Measurements from ENCODE around the gene PLCXD3.

Gene PLCXD3

DNA sequence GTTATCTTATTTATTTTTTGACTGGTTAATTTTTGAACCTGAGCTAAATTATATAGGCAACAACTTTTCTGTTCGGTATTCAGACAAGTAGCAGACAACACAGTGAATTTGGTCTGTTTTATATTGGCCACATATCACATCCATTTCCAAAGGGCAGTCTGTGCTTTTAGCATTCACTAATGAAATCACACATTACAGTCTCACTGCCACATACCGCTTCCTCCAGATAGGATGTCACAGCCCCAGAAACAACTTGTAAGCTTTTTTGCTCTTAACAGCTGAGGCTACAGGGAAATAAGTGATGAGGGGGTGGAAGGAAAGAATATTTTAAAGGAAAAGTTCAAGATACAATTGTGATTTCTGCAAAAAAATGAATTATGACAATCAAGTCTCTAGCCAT is 140.6 kb downstream of the PLCXD3 start:
- ATAC-seq, result no peak; the same call in 2 of the 3 replicates

DNA sequence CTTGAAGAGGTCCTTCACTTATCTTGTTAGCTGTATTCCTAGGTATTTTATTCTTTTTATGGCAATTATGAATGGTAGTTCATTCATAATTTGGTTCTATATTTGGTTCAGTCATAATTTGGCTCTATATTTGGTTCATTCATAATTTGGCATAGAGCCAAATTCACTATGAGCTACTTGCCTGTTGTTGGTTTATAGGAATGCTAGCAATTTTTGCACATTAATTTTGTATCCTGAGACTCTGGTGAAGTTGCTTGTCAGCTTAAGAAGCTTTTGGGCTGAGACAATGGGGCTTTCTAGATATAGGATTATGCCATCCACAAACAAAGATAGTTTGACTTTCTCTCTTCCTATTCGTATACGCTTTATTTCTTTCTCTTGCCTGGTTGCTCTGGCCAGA is 142.2 kb downstream of the PLCXD3 start:
- TF ChIP-seq ZNF8 (CRISPR knock-in tag; IDR thresholded peaks at IDR 0.05) (no peak), ZFP30 (CRISPR knock-in tag; IDR thresholded peaks at IDR 0.05) (no peak), PPARA (CRISPR knock-in tag; IDR thresholded peaks at IDR 0.05; ENCODE audit: borderline replicate concordance) (no peak), ESRRG (CRISPR knock-in tag; IDR thresholded peaks at IDR 0.05) (no peak), ZNF565 (CRISPR knock-in tag; conservative IDR thresholded peaks at IDR 0.05; ENCODE audit: low read depth) (no peak), RARB (CRISPR knock-in tag; IDR thresholded peaks at IDR 0.05) (no peak), ARNTL (CRISPR knock-in tag; IDR thresholded peaks at IDR 0.05; ENCODE audit: borderline replicate concordance, low read depth) (no peak), ZC3H10 (CRISPR knock-in tag; IDR thresholded peaks at IDR 0.05) (no peak), ISL1 (CRISPR knock-in tag; IDR thresholded peaks at IDR 0.05) (no peak), OSR1 (CRISPR knock-in tag; IDR thresholded peaks at IDR 0.05) (no peak), TOX (CRISPR knock-in tag; IDR thresholded peaks at IDR 0.05; ENCODE audit: borderline replicate concordance) (no peak), TCF4 (CRISPR knock-in tag; IDR thresholded peaks at IDR 0.05; ENCODE audit: borderline replicate concordance) (no peak), ZFP3 (CRISPR knock-in tag; IDR thresholded peaks at IDR 0.05) (no peak), SNAI2 (CRISPR knock-in tag; IDR thresholded peaks at IDR 0.05) (no peak)
- TF ChIP-seq, protein P1, sequence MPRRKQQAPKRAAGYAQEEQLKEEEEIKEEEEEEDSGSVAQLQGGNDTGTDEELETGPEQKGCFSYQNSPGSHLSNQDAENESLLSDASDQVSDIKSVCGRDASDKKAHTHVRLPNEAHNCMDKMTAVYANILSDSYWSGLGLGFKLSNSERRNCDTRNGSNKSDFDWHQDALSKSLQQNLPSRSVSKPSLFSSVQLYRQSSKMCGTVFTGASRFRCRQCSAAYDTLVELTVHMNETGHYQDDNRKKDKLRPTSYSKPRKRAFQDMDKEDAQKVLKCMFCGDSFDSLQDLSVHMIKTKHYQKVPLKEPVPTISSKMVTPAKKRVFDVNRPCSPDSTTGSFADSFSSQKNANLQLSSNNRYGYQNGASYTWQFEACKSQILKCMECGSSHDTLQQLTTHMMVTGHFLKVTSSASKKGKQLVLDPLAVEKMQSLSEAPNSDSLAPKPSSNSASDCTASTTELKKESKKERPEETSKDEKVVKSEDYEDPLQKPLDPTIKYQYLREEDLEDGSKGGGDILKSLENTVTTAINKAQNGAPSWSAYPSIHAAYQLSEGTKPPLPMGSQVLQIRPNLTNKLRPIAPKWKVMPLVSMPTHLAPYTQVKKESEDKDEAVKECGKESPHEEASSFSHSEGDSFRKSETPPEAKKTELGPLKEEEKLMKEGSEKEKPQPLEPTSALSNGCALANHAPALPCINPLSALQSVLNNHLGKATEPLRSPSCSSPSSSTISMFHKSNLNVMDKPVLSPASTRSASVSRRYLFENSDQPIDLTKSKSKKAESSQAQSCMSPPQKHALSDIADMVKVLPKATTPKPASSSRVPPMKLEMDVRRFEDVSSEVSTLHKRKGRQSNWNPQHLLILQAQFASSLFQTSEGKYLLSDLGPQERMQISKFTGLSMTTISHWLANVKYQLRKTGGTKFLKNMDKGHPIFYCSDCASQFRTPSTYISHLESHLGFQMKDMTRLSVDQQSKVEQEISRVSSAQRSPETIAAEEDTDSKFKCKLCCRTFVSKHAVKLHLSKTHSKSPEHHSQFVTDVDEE (CRISPR knock-in tag; IDR thresholded peaks at IDR 0.05), result no peak
- TF ChIP-seq, protein P2, sequence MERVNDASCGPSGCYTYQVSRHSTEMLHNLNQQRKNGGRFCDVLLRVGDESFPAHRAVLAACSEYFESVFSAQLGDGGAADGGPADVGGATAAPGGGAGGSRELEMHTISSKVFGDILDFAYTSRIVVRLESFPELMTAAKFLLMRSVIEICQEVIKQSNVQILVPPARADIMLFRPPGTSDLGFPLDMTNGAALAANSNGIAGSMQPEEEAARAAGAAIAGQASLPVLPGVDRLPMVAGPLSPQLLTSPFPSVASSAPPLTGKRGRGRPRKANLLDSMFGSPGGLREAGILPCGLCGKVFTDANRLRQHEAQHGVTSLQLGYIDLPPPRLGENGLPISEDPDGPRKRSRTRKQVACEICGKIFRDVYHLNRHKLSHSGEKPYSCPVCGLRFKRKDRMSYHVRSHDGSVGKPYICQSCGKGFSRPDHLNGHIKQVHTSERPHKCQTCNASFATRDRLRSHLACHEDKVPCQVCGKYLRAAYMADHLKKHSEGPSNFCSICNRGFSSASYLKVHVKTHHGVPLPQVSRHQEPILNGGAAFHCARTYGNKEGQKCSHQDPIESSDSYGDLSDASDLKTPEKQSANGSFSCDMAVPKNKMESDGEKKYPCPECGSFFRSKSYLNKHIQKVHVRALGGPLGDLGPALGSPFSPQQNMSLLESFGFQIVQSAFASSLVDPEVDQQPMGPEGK (CRISPR knock-in tag; IDR thresholded peaks at IDR 0.05; ENCODE audit: borderline replicate concordance), result no peak
- TF ChIP-seq, protein P3, sequence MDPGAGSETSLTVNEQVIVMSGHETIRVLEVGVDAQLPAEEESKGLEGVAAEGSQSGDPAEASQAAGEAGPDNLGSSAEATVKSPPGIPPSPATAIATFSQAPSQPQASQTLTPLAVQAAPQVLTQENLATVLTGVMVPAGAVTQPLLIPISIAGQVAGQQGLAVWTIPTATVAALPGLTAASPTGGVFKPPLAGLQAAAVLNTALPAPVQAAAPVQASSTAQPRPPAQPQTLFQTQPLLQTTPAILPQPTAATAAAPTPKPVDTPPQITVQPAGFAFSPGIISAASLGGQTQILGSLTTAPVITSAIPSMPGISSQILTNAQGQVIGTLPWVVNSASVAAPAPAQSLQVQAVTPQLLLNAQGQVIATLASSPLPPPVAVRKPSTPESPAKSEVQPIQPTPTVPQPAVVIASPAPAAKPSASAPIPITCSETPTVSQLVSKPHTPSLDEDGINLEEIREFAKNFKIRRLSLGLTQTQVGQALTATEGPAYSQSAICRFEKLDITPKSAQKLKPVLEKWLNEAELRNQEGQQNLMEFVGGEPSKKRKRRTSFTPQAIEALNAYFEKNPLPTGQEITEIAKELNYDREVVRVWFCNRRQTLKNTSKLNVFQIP (CRISPR knock-in tag; IDR thresholded peaks at IDR 0.05; ENCODE audit: borderline replicate concordance, low read depth), result no peak
- TF ChIP-seq, protein P4, sequence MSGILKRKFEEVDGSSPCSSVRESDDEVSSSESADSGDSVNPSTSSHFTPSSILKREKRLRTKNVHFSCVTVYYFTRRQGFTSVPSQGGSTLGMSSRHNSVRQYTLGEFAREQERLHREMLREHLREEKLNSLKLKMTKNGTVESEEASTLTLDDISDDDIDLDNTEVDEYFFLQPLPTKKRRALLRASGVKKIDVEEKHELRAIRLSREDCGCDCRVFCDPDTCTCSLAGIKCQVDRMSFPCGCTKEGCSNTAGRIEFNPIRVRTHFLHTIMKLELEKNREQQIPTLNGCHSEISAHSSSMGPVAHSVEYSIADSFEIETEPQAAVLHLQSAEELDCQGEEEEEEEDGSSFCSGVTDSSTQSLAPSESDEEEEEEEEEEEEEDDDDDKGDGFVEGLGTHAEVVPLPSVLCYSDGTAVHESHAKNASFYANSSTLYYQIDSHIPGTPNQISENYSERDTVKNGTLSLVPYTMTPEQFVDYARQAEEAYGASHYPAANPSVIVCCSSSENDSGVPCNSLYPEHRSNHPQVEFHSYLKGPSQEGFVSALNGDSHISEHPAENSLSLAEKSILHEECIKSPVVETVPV (CRISPR knock-in tag; IDR thresholded peaks at IDR 0.05), result no peak
- TF ChIP-seq, protein P5, sequence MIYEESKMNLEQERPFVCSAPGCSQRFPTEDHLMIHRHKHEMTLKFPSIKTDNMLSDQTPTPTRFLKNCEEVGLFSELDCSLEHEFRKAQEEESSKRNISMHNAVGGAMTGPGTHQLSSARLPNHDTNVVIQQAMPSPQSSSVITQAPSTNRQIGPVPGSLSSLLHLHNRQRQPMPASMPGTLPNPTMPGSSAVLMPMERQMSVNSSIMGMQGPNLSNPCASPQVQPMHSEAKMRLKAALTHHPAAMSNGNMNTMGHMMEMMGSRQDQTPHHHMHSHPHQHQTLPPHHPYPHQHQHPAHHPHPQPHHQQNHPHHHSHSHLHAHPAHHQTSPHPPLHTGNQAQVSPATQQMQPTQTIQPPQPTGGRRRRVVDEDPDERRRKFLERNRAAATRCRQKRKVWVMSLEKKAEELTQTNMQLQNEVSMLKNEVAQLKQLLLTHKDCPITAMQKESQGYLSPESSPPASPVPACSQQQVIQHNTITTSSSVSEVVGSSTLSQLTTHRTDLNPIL (CRISPR knock-in tag; IDR thresholded peaks at IDR 0.05; ENCODE audit: low read depth), result no peak
- ATAC-seq, result no peak

More for the DNA sequence above, 140.6 kb downstream of the PLCXD3 start:
- TF ChIP-seq BACH2 (CRISPR knock-in tag; IDR thresholded peaks at IDR 0.05; ENCODE audit: borderline replicate concordance), result no peak
- TF ChIP-seq ZC3H10 (CRISPR knock-in tag; IDR thresholded peaks at IDR 0.05), result no peak
- no peak for TF ChIP-seq SNAI2 (CRISPR knock-in tag; IDR thresholded peaks at IDR 0.05)
- no peak for TF ChIP-seq ZNF565 (CRISPR knock-in tag; conservative IDR thresholded peaks at IDR 0.05; ENCODE audit: low read depth)
- no peak for TF ChIP-seq ZFP3 (CRISPR knock-in tag; IDR thresholded peaks at IDR 0.05)
- TF ChIP-seq, protein P1 (CRISPR knock-in tag; IDR thresholded peaks at IDR 0.05), result no peak
- no peak for TF ChIP-seq RARB (CRISPR knock-in tag; IDR thresholded peaks at IDR 0.05)
- no peak for TF ChIP-seq ARNTL (CRISPR knock-in tag; IDR thresholded peaks at IDR 0.05; ENCODE audit: borderline replicate concordance, low read depth)
- TF ChIP-seq, protein P5 (CRISPR knock-in tag; IDR thresholded peaks at IDR 0.05; ENCODE audit: low read depth), result no peak
